Left ventricle myocardium superior (tissue), 1 donor: ENCODE data around the gene COLEC11. TPM values are rescaled to one million over a fixed set of nuclear protein-coding genes. Genes with fewer than 3 reads are reported as not detected.
A peak's percentile ranks its signal among the peaks of the same experiment; 100 is the strongest.
"Not testable (repeated sequence)": the region's sequence is repeated elsewhere in the genome, so short reads cannot be mapped to it uniquely, and the experiment has no call there.

Experiments used
- ATAC-seq: fragments of 200-7000 bp; cut with Tn5 transposase; one replicate; pipeline ENCODE4 v1.9.1; 2020; ENCODE audit warnings: mild to moderate bottlenecking, moderate library complexity
- DNase-seq: peaks from one replicate; pipeline ENCODE4 v3.0.0-alpha.2; 2020
- intact Hi-C: fragments of 100-400 bp; cut with micrococcal nuclease; formaldehyde crosslinking; loops from one replicate; pipeline ENCODE4 v1.11.0; 2022
- long read RNA-seq: library from polyadenylated mRNA; unstranded; transcript quantifications from one replicate; pipeline ENCODE4 v2.0.0, GENCODE V29; 2021
- total RNA-seq: library from RNA; stranded (reverse); fragmentation: NEBNext Ultra II Directional; extraction: Animal tissue kit (Norgen Biotek cat#: 25700); gene quantifications from one replicate; pipeline ENCODE4 v1.2.1, GENCODE V29; 2021
- donor health status: DM: no; HTN: yes; CAD: no; lungs with severe emphysema.

COLEC11 gene
- total RNA-seq: 2.1 TPM
- long read RNA-seq, partial matches to known transcripts: 0 of 1 reads
- long read RNA-seq, other reads (novel, unspliced or antisense): 0 of 1 reads

- peak; percentile 84 for DNase-seq
- intact Hi-C loops: no loop called here
- peak; percentile 98 for ATAC-seq
Measured at GRCh38 chr2:3594493-3595281, at the start of gene COLEC11. COLEC11 (plus strand) TSS chr2:3595112; CDS start chr2:3604341, 9,229 bp downstream.

GRCh38 chr2:3545788-3546478 is 49.0 kb upstream of the COLEC11 start:
- intact Hi-C loops: no loop called here
- ATAC-seq (no peak), DNase-seq (no peak)

DNA sequence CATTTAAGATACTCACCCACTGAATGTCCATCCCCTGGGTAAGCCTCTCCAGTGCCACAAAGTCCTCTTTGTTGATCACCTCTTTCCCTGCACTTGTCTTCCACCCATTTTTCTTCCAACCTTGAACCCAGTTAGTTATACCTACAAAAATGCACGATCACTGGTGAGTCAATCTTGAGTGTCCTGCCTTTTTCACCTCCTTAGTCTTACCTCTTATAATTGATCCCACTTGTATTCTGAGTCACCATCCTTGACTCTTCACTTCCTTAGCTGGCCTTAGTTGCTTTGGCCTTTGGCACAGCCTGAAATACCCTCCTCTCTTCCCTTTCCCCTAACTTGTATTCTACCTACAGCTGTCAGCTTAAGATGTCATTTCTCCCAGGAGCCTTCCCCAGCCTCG is 47.0 kb upstream of the COLEC11 start:
- no peak for DNase-seq
- intact Hi-C loops: no loop called here
- no peak for ATAC-seq

DNA sequence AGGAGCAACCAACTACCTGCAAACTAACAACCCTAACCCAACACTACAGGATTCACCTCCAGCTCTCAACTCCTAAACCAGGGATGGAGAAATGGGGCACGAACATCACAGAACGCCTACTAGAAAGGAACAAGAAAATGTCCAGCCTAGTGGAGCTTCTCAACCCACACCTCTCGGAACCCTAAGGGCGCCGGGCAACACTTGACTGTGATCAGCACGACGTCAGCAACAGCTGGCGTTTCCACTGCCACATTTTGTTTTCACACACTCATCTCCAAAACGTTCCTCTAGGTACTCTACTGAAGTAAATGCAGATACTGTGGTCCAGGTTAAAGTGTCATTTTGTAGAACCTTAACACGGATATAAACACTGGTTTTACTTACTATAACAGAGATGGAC is 41.0 kb upstream of the COLEC11 start:
- intact Hi-C loops: no loop called here
- DNase-seq (no peak), ATAC-seq (no peak)

DNA sequence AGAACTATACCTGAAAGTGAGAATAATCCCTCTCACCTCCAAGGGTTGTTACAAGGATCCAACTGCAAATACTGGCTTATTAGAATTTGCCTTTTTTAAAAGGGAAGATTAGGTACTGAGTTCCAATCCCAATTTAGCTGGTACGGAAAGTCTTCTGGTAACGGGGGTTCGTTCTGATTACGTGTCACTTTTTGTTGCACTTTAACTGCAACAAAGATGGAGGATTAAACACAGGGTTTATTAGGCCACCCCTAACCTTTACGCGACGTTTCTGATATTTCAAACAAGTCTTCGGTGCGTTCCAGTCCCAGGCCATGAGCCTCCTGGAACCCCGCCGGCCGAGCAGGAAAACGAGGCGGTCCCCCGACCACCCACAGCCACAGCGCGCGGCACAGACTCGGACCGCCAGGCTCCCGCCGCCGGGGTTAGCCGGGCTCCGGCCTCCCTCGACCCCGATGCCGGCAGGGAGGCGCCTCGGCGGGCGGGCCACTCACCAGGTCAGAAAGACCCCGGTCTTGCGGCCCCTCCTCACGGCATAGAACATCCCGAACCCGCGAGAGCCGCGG is 37.2 kb upstream of the COLEC11 start:
- ATAC-seq (peak; percentile 37), DNase-seq (no peak)
- intact Hi-C loops: no loop called here

DNA sequence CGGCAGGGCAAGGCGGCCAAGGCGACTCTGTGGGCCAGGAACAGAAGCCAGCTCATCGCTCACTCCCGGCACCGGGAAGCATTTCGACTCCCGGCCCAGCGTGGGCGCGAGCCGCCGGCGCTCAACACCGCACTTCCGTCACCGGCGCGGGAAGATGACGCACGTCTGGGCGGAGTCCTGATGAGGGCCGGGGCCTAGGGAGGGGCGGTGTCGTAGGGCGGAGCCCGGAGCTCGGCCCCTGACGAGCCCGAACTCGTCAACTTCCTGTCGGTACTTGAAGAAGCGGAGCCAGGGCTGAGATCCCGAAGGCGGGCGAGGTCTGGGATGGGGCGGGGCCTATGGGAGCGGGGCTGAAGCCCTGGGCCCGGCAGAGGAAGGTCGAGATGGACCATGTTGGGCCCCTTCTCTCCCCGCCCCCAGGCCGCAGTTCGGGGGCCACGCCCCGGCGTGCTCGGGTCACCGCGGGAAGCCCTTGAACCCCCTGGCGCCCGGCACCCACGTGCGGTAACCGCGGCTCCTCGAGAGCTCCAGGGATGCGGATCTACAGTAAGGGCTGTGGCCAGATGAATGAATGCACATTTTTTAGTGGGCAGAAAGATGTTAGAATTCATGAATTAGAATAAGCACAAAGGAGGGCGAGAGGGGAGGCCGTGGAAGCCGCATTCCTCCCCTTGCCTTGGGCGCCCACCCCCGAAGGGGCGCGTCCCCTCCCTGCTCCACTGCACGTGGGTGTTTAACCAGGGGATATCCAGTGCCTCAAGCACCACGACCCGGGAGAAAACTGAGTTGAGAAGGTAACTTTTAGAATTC is 36.5 kb upstream of the COLEC11 start, which contains the start of gene RNASEH1:
RNASEH1 (minus strand) TSS at position 129 of the 810 bp plus-strand sequence; CDS start at position 56, 73 bp downstream.
- ATAC-seq: peak; percentile 99
- intact Hi-C loops: no loop called here
- peak; percentile 99 for DNase-seq

- intact Hi-C loops: no loop called here
- DNase-seq (no peak), ATAC-seq (no peak)
Measured at GRCh38 chr2:3563521-3563976, 31.4 kb upstream of the COLEC11 start.

GRCh38 chr2:3565117-3565516 is 29.8 kb upstream of the COLEC11 start:
- DNase-seq (no peak), ATAC-seq (no peak)
- intact Hi-C loops: no loop called here

GRCh38 chr2:3566806-3567205 is 28.1 kb upstream of the COLEC11 start:
- intact Hi-C loops: no loop called here
- ATAC-seq (no peak), DNase-seq (no peak)

GRCh38 chr2:3569656-3570055 is 25.3 kb upstream of the COLEC11 start:
- intact Hi-C loops, ATAC-seq, DNase-seq: not testable (repeated sequence)

DNA sequence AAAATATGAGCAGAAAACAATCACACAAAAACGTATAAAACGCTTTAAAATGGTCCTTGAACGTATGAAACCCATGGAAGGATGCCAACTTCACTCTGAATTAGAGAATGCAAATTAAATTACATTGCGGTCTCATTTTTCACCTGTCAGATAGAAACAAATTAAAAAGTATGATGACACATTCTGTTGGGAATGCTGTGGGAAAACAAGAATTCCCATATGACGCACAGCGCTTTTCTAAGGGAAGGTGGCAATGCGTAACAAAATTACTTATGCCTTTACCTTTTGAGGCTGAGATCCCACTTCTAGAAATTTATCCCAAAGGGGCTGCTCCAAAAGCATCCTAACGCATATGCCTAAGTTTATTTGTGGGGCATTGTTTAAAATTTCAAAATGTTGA is 23.6 kb upstream of the COLEC11 start:
- no peak for DNase-seq
- intact Hi-C loops: no loop called here
- no peak for ATAC-seq

DNA sequence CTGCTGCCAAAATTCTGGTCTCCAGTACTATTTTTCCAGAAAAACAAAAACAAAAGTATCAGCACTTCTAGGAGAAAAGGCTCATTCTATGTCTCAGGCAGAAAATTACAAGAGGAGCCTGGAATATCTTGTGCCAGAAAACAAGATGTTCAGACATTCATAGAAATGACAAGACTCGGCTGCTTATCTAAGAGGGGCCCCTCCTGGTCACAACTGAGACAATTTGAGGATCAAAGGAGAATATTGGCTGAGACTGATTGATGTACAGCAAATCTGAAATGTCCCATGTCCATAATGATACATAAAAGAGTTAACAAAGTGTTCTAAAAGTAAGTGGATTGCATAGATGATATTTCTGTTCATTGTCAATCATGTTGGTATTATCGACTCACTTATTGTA is 22.3 kb upstream of the COLEC11 start:
- DNase-seq (no peak), ATAC-seq (no peak)
- intact Hi-C loops: no loop called here

GRCh38 chr2:3574155-3574554 is 20.8 kb upstream of the COLEC11 start:
- no peak for DNase-seq
- intact Hi-C loops: no loop called here
- no peak for ATAC-seq

DNA sequence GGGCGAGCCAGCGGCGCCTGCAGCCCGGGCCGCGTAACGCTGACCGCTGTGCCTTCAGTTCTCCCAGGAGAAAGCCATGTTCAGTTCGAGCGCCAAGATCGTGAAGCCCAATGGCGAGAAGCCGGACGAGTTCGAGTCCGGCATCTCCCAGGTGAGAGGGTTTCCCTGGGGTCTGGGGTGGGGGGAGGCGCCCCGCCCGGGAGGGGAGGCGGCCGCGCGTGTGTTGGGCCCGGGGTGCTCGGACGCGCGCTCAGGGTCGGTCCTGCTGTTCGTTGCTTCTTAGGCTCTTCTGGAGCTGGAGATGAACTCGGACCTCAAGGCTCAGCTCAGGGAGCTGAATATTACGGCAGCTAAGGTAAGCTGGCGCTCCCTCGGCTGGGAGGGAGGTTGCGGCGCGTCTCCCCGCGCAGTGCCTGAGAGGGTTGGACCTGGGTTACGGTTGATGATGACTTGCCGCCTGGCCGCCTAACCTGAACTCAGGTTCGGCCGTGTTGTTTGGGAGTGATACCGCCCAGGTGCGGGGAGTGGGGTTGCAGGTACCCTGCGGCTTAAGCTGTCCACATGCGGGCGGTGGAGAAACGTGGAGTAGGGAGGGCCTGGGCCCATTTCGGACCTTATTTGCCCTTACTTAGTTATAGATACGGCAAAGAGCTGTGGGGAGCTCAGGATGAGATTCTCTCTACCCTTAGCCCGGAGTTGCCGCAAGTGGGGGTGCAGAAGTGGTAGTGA is 19.2 kb upstream of the COLEC11 start:
- intact Hi-C loops: no loop called here
- peak; percentile 31 for ATAC-seq
- DNase-seq: no peak

DNA sequence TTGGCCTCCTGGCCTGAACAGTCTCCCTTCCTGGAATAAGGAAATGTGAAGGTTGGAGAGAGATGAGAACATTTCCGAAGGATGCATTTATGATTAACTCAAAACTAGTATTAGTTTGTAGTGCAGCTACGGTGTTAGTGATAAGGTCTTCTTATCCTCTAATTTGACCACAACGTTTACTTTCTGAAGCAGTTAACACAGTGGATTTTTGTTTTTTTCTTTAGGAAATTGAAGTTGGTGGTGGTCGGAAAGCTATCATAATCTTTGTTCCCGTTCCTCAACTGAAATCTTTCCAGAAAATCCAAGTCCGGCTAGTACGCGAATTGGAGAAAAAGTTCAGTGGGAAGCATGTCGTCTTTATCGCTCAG is 18.7 kb upstream of the COLEC11 start:
- ATAC-seq, intact Hi-C loops, DNase-seq: not testable (repeated sequence)

DNA sequence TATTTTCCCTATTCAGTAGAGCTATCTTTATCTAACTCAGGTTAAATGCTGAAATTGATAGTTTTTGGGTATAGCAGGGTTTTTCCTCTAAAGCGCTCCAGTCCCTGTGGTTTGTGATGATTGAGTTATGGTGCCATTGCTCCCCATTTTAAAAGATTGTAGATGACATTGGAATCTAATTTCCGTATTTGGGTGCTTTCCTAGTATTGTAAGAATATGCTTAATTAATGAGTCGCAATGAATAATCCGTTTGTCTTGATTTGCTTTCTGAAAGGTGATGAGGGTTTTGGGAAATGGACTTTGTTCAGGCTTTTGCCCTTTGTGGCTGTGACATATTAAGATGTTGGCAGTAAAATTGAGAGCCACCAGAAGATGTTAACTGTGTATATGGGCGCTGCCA is 15.9 kb upstream of the COLEC11 start:
- DNase-seq: no peak
- no peak for ATAC-seq
- intact Hi-C loops: no loop called here

- intact Hi-C loops: no loop called here
- DNase-seq (no peak), ATAC-seq (no peak)
Measured at GRCh38 chr2:3580449-3580848, 14.5 kb upstream of the COLEC11 start.

- DNase-seq (no peak), ATAC-seq (no peak)
- intact Hi-C loops: no loop called here
Measured at GRCh38 chr2:3581367-3582262, 13.3 kb upstream of the COLEC11 start.
